Measurements from ENCODE around the gene SLCO3A1.

The SLCO3A1 gene

GRCh38 chr15:92105611-92106010, 252.1 kb downstream of the SLCO3A1 start:
- no peak overlapping the region for H3K27ac ChIP-seq
- peaks cover 71% of the 10 kb centered on the region for H3K36me3 ChIP-seq
- H3K27me3 ChIP-seq = no peaks in the 10 kb centered on the region
- H3K4me1 ChIP-seq (ENCODE audit: control insufficient read depth in 1 of 2, insufficient read depth in 1 of 2, low read depth in 1 of 2, low read length in 1 of 2) = no peaks in the 10 kb centered on the region
- no peaks in the 10 kb centered on the region for H3K9me3 ChIP-seq
- TF ChIP-seq CTCF (IDR thresholded peaks at IDR 0.05) = no peak
- H3K4me3 ChIP-seq (ENCODE audit: low read depth in 1 of 2, low read length in 1 of 2) = no peak overlapping the region

GRCh38 chr15:92107510-92107909, 254.0 kb downstream of the SLCO3A1 start:
- Histone ChIP-seq H3K27ac (no peak overlapping the region), H3K36me3 (peaks cover 83% of the 10 kb centered on the region), H3K4me1 (ENCODE audit: control insufficient read depth in 1 of 2, insufficient read depth in 1 of 2, low read depth in 1 of 2, low read length in 1 of 2) (no peaks in the 10 kb centered on the region), H3K4me3 (ENCODE audit: low read depth in 1 of 2, low read length in 1 of 2) (no peak overlapping the region), H3K27me3 (no peaks in the 10 kb centered on the region), H3K9me3 (no peaks in the 10 kb centered on the region)
- TF ChIP-seq CTCF (IDR thresholded peaks at IDR 0.05) = no peak

GRCh38 chr15:92109191-92109873, 255.8 kb downstream of the SLCO3A1 start:
- Histone ChIP-seq H3K36me3 (peaks cover 81% of the 10 kb centered on the region), H3K4me3 (ENCODE audit: low read depth in 1 of 2, low read length in 1 of 2) (no peak overlapping the region), H3K9me3 (no peaks in the 10 kb centered on the region), H3K27ac (no peak overlapping the region), H3K4me1 (ENCODE audit: control insufficient read depth in 1 of 2, insufficient read depth in 1 of 2, low read depth in 1 of 2, low read length in 1 of 2) (no peaks in the 10 kb centered on the region), H3K27me3 (no peaks in the 10 kb centered on the region)
- no peak for TF ChIP-seq CTCF (IDR thresholded peaks at IDR 0.05)

- Histone ChIP-seq H3K4me1 (ENCODE audit: control insufficient read depth in 1 of 2, insufficient read depth in 1 of 2, low read depth in 1 of 2, low read length in 1 of 2) (no peaks in the 10 kb centered on the region), H3K9me3 (no peaks in the 10 kb centered on the region), H3K36me3 (peaks cover 76% of the 10 kb centered on the region), H3K27ac (no peak overlapping the region), H3K27me3 (no peaks in the 10 kb centered on the region), H3K4me3 (ENCODE audit: low read depth in 1 of 2, low read length in 1 of 2) (no peak overlapping the region)
- TF ChIP-seq CTCF (IDR thresholded peaks at IDR 0.05) = no peak
These were observed 257.8 kb downstream of the SLCO3A1 start for GRCh38 chr15:92111291-92111690.

- H3K4me1 ChIP-seq (ENCODE audit: control insufficient read depth in 1 of 2, insufficient read depth in 1 of 2, low read depth in 1 of 2, low read length in 1 of 2) = no peaks in the 10 kb centered on the region
- no peaks in the 10 kb centered on the region for H3K9me3 ChIP-seq
- H3K36me3 ChIP-seq = peaks cover 71% of the 10 kb centered on the region
- H3K27me3 ChIP-seq = no peaks in the 10 kb centered on the region
- TF ChIP-seq CTCF (IDR thresholded peaks at IDR 0.05) = no peak
- H3K4me3 ChIP-seq (ENCODE audit: low read depth in 1 of 2, low read length in 1 of 2) = no peak overlapping the region
- no peak overlapping the region for H3K27ac ChIP-seq
These were observed 258.2 kb downstream of the SLCO3A1 start for GRCh38 chr15:92111751-92112150.
